ENCODE data around the gene GPR180.

DNA sequence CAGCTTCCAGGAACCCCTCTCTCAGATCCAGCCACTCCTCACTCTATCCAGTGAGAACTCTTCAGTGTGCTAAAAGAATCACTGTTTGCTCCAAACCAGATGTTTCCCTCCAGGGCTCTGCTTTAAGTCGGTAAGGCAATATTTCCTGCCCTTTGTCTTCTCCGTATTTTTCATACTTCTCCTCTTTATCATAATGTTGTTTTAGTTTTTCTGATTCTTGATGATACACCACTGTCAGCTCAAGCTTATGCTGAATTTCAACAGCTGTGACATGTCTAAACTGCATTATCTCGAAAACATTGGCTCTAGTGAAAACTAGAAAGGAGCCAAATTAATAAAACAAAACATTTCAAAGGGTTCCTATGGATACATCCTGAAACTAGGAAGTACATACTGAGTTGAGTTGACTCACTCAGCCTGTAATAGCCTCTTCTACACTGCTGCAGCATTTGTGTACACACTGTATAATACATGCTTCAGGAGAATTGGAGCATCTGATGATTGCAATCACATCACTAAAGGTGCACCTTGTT lies 39.8 kb downstream of the GPR180 start:
- no peak for TF ChIP-seq EZH2 (IDR thresholded peaks at IDR 0.05; ENCODE audit: insufficient read depth, poor library complexity, severe bottlenecking)
- no peak for TF ChIP-seq EZH2phosphoT487 (IDR thresholded peaks at IDR 0.05; ENCODE audit: insufficient read depth, low read depth)

All from GM23248 (cell line).